OCI-LY7 (cell line): ENCODE measurements around the gene E2F2. TPM values are rescaled to one million over a fixed set of nuclear protein-coding genes. Genes with fewer than 3 reads are reported as not detected.

Experiments
- BruUV-seq: library from RNA; stranded (reverse); fragments of 400-500 nt; replicated peaks from 2 replicates; lab custom pipeline; 2021; lab: Mats Ljungman, UMichigan
- CTCF ChIA-PET: fragments of 300-600 bp; sonication (Branson Sonifier 250); formaldehyde crosslinking; loops from one replicate; lab custom pipeline; 2022; ENCODE audit warnings: antibody characterized with exemption; ENCODE audit not compliant: unreplicated experiment; lab: Charles Lee
- POLR2A ChIA-PET: fragments of 300-600 bp; sonication (Branson Sonifier 250); formaldehyde crosslinking; loops from one replicate; lab custom pipeline; 2022; ENCODE audit warnings: antibody characterized with exemption; lab: Charles Lee
- DNase-seq: peaks from one replicate; pipeline ENCODE4 v3.0.0-alpha.2; 2015; ENCODE audit warnings: low spot score
- H2AFZ ChIP-seq: fragments of 200-600 bp; sonication (generic), shearing (Covaris generic); 2 replicates; pipeline ENCODE4 v1.6.1; 2014; ENCODE audit warnings: mild to moderate bottlenecking, antibody characterized with exemption, low read length, moderate library complexity
- H3K27ac ChIP-seq: fragments of 200-600 bp; sonication (generic); 2 replicates; pipeline ENCODE4 v1.5.1; 2014; ENCODE audit warnings: mixed run types, low read depth, mild to moderate bottlenecking, moderate library complexity, low read length, inconsistent platforms; ENCODE audit not compliant: poor library complexity, severe bottlenecking
- H3K36me3 ChIP-seq: fragments of 200-600 bp; sonication (generic); 2 replicates; pipeline ENCODE4 v1.6.1; 2014; ENCODE audit warnings: mild to moderate bottlenecking, antibody characterized with exemption, low read length, moderate library complexity, mixed read lengths; ENCODE audit not compliant: insufficient read depth
- H3K4me1 ChIP-seq: fragments of 200-600 bp; sonication (generic); 2 replicates; pipeline ENCODE4 v1.5.1; 2014; ENCODE audit warnings: mild to moderate bottlenecking, low read length; ENCODE audit not compliant: insufficient read depth, poor library complexity, severe bottlenecking
- H3K4me2 ChIP-seq: fragments of 200-600 bp; sonication (generic); 2 replicates; pipeline ENCODE4 v1.6.1; 2014; ENCODE audit warnings: mild to moderate bottlenecking, low read length
- H3K4me3 ChIP-seq: fragments of 200-600 bp; sonication (generic); 2 replicates; pipeline ENCODE4 v1.5.1; 2014; ENCODE audit warnings: mild to moderate bottlenecking, low read depth, low read length; ENCODE audit not compliant: poor library complexity, severe bottlenecking
- H3K79me2 ChIP-seq: fragments of 200-600 bp; sonication (generic); 2 replicates; pipeline ENCODE4 v1.6.1; 2016; ENCODE audit warnings: low read depth, mild to moderate bottlenecking, low read length, moderate library complexity, mixed read lengths; ENCODE audit not compliant: insufficient read depth
- H3K9me2 ChIP-seq: fragments of 200-600 bp; sonication (generic); 2 replicates; pipeline ENCODE4 v1.6.1; 2016; ENCODE audit warnings: mild to moderate bottlenecking, low read length, mixed read lengths; ENCODE audit not compliant: insufficient read depth
- H3K9me3 ChIP-seq: fragments of 200-600 bp; sonication (generic); 2 replicates; pipeline ENCODE4 v1.6.1; 2014; ENCODE audit warnings: mild to moderate bottlenecking, mixed run types, low read length, mixed read lengths
- H4K20me1 ChIP-seq: fragments of 200-600 bp; sonication (generic); 2 replicates; pipeline ENCODE4 v1.6.1; 2014; ENCODE audit warnings: mild to moderate bottlenecking, antibody characterized with exemption, low read length, moderate library complexity, mixed read lengths; ENCODE audit not compliant: insufficient read depth
- CTCF ChIP-seq: fragments of 200-600 bp; sonication (generic); conservative IDR thresholded peaks from 2 replicates; pipeline ENCODE4 v1.5.1; 2014; ENCODE audit warnings: mild to moderate bottlenecking, antibody characterized with exemption, low read length, moderate library complexity, mixed read lengths
- EZH2phosphoT487 ChIP-seq: fragments of 200-600 bp; sonication (generic); IDR thresholded peaks from 2 replicates; pipeline ENCODE4 v1.6.1; 2018; ENCODE audit warnings: low read depth, borderline replicate concordance, mild to moderate bottlenecking, mixed run types, antibody characterized with exemption, low read length, moderate library complexity, mixed read lengths
- intact Hi-C: fragments of 100-400 bp; cut with micrococcal nuclease; formaldehyde crosslinking; loops from one replicate; pipeline ENCODE4 v1.10.0; 2022; ENCODE audit not compliant: unreplicated experiment
- total RNA-seq, 2 experiments: library from RNA; depleted of rRNA in 1 of 2; stranded (reverse); fragments of >200 nt in 1 of 2; shearing (Covaris generic) in 1 of 2; gene quantifications; 2 replicates each; pipeline ENCODE4 v1.2.3, GENCODE V29; 2014 to 2022

The E2F2 gene
- total RNA-seq, 2 experiments from 2014 or later, result 203 to 212 TPM

- TF ChIP-seq CTCF (no peak), EZH2phosphoT487 (no peak)
- Histone ChIP-seq H3K9me3 (no peaks in the 10 kb centered on the region), H3K9me2 (no peaks in the 10 kb centered on the region), H3K4me2 (peak overlapping the region; percentile 90), H3K27ac (peak overlapping the region; percentile 98), H3K36me3 (peaks cover 98% of the 10 kb centered on the region), H4K20me1 (peaks cover 22% of the 10 kb centered on the region), H2AFZ (no peak overlapping the region), H3K79me2 (peaks cover 96% of the 10 kb centered on the region), H3K4me3 (peak overlapping the region; percentile 84), H3K4me1 (peaks cover 61% of the 10 kb centered on the region)
- intact Hi-C loops, result loop anchor here (2.0 to 10.0 kb wide), 2 partner anchors 39 to 1001 kb away; partner anchors contain the start of gene ASAP3
- no peak for DNase-seq
- ChIA-PET POLR2A (interaction anchor here (0.6 to 3.2 kb wide), 9 partner anchors 10 to 109 kb away, joined by 3 to 18 read pairs (median 5); no protein-coding TSS in a partner anchor), CTCF (interaction anchor here (0.9 to 2.0 kb wide), 2 partner anchors 8 to 15 kb away, joined by 3 to 7 read pairs; no protein-coding TSS in a partner anchor)
- BruUV-seq, result no TSS peak
Observed at GRCh38 chr1:23524163-23524562, 6.9 kb downstream of the E2F2 start.

- no peak overlapping the region for H3K4me2 ChIP-seq
- TF ChIP-seq CTCF (no peak), EZH2phosphoT487 (no peak)
- CTCF ChIA-PET, result no interaction called here
- H3K4me3 ChIP-seq, result no peak overlapping the region
- peaks cover 29% of the 10 kb centered on the region for H4K20me1 ChIP-seq
- H2AFZ ChIP-seq, result no peak overlapping the region
- H3K9me2 ChIP-seq, result no peaks in the 10 kb centered on the region
- POLR2A ChIA-PET, result interaction anchor here (0.6 kb wide), 1 partner anchor 260 kb away, joined by 3 read pairs; no protein-coding TSS in a partner anchor
- H3K79me2 ChIP-seq, result peaks cover 85% of the 10 kb centered on the region
- no peak for DNase-seq
- no TSS peak for BruUV-seq
- intact Hi-C loops, result loop anchor here (10.0 kb wide), 1 partner anchor 1002 kb away; no protein-coding TSS in a partner anchor
- peaks cover 97% of the 10 kb centered on the region for H3K36me3 ChIP-seq
- H3K27ac ChIP-seq, result peak overlapping the region; percentile 98
- no peaks in the 10 kb centered on the region for H3K9me3 ChIP-seq
- peaks cover 51% of the 10 kb centered on the region for H3K4me1 ChIP-seq
Observed at GRCh38 chr1:23522244-23522982, 8.6 kb downstream of the E2F2 start.

GRCh38 chr1:23521588-23521987 is 9.4 kb downstream of the E2F2 start:
- TF ChIP-seq CTCF, result no peak
- no peak for TF ChIP-seq EZH2phosphoT487
- H3K4me2 ChIP-seq, result no peak overlapping the region
- intact Hi-C loops, result loop anchor here (10.0 kb wide), 1 partner anchor 1003 kb away; no protein-coding TSS in a partner anchor
- H3K79me2 ChIP-seq, result peaks cover 83% of the 10 kb centered on the region
- POLR2A ChIA-PET, result no interaction called here
- H3K36me3 ChIP-seq, result peaks cover 97% of the 10 kb centered on the region
- H2AFZ ChIP-seq, result no peak overlapping the region
- H3K27ac ChIP-seq, result no peak overlapping the region
- H3K9me2 ChIP-seq, result no peaks in the 10 kb centered on the region
- peaks cover 36% of the 10 kb centered on the region for H4K20me1 ChIP-seq
- no TSS peak for BruUV-seq
- no peak overlapping the region for H3K4me3 ChIP-seq
- peaks cover 43% of the 10 kb centered on the region for H3K4me1 ChIP-seq
- DNase-seq, result peak; percentile 46
- H3K9me3 ChIP-seq, result no peaks in the 10 kb centered on the region
- CTCF ChIA-PET, result no interaction called here
